Sigmoid colon (tissue), 7 donors: ENCODE data around the gene SETBP1. TPM values are rescaled to one million over a fixed set of nuclear protein-coding genes. Genes with fewer than 3 reads are reported as not detected.

Experiments
- DNase-seq: peaks from one replicate; pipeline ENCODE4 v3.0.0-alpha.2; 2019
- H3K27ac ChIP-seq, 4 donors: fragments of 200-600 bp; sonication (generic); one replicate each; pipeline ENCODE4 v1.5.1; 2016 to 2019; ENCODE audit warnings: mild to moderate bottlenecking in 1 of 4
- H3K27me3 ChIP-seq, 3 donors: fragments of 200-600 bp; sonication (generic); one replicate each; pipeline ENCODE4 v1.5.1; 2019; ENCODE audit warnings: mild to moderate bottlenecking in 1 of 3
- H3K36me3 ChIP-seq, 4 donors: fragments of 200-600 bp; sonication (generic); one replicate each; pipeline ENCODE4 v1.5.1; 2016 to 2019
- H3K4me1 ChIP-seq, 4 donors: fragments of 200-600 bp; sonication (generic); one replicate each; pipeline ENCODE4 v1.5.1; 2017 to 2019
- H3K4me3 ChIP-seq, 4 donors: fragments of 200-600 bp; sonication (generic); one replicate each; pipeline ENCODE4 v1.5.1; 2017 to 2019; ENCODE audit warnings: mild to moderate bottlenecking in 2 of 4, moderate library complexity in 1 of 4
- H3K9me3 ChIP-seq, 4 donors: fragments of 200-600 bp in 3 of 4; sonication (generic) in 3 of 4; one replicate each; pipeline versions ENCODE4 v1.5.1 to v1.6.1; 2013 to 2019
- CTCF ChIP-seq, 4 experiments: fragments of 450-650 bp in 3 of 4; fragments of 200-600 bp in 1 of 4; IDR thresholded peaks; one replicate each; pipeline ENCODE4 v1.5.1; 2016 to 2019; ENCODE audit warnings: antibody characterized with exemption in 4 of 4, mild to moderate bottlenecking in 3 of 4, moderate library complexity in 2 of 4
- EP300 ChIP-seq, 4 donors: sonication (generic); formaldehyde crosslinking; IDR thresholded peaks; one replicate each; pipeline ENCODE4 v1.6.1; 2017; ENCODE audit warnings: antibody characterized with exemption in 4 of 4
- POLR2A ChIP-seq, 2 donors: fragments of 450-650 bp; IDR thresholded peaks; one replicate each; pipeline ENCODE4 v1.6.1; 2016; ENCODE audit warnings: antibody characterized with exemption in 2 of 2, mild to moderate bottlenecking in 2 of 2, moderate library complexity in 2 of 2
- POLR2AphosphoS5 ChIP-seq, 4 donors: sonication (generic); formaldehyde crosslinking; IDR thresholded peaks; one replicate each; pipeline ENCODE4 v1.6.1; 2017; ENCODE audit warnings: antibody characterized with exemption in 4 of 4
- WGBS, 2 donors: extraction: QIAGEN DNeasy Blood & Tissue Kit; methylation state at CpG; one replicate each; pipeline ENCODE4 v1.1.7; 2013; 5-methylcytosine and 5-hydroxymethylcytosine counted together
- intact Hi-C: fragments of 100-400 bp; cut with DNase I; formaldehyde crosslinking; loops from one replicate; pipeline ENCODE4 v1.15.1; 2023
- polyA plus RNA-seq, 3 donors: library from polyadenylated mRNA; stranded (reverse); fragments of 200-250 nt; gene quantifications; one replicate each; pipeline ENCODE4 v1.2.3, GENCODE V29; 2013
- total RNA-seq, 4 donors: library from RNA; depleted of rRNA; stranded (reverse); fragments of >200 nt; gene quantifications; one replicate each; pipeline ENCODE4 v1.1.0, GENCODE V29; 2016
- donor health status: healthy with polysubstance abuse.
- donor health status: Bipolar disorder and iron deficiency.
- donor health status: healthy.

The SETBP1 gene
- total and polyA plus RNA-seq, 7 donors: 0.69 to 100 (median 67.9) TPM

GRCh38 chr18:44856157-44856556, 175.5 kb downstream of the SETBP1 start:
- intact Hi-C loops: no loop called here
- no peak for TF ChIP-seq POLR2A (IDR thresholded peaks at IDR 0.05)
- no peak for TF ChIP-seq POLR2AphosphoS5 (IDR thresholded peaks at IDR 0.05)
- no peak for TF ChIP-seq CTCF (IDR thresholded peaks at IDR 0.05)
- TF ChIP-seq EP300 (IDR thresholded peaks at IDR 0.05): no peak
- WGBS, 2 donors: 77 to 79% methylated on average over 1 of the region's 1 CpG

GRCh38 chr18:44857081-44857480, 176.4 kb downstream of the SETBP1 start:
- 95 to 99% methylated on average over 2 of the region's 2 CpGs for WGBS, 2 donors

More at GRCh38 chr18:44856157-44856556, 175.5 kb downstream of the SETBP1 start:
- H3K27me3 ChIP-seq: no peaks in the 10 kb centered on the region
- H3K4me1 ChIP-seq: peaks cover 0 to 54% (median 38%) of the 10 kb centered on the region in 4 donors
- DNase-seq: no peak
- H3K27ac ChIP-seq: peak overlapping the region in 1 of 4 donors; percentile 60
- no peaks in the 10 kb centered on the region for H3K9me3 ChIP-seq
- no peaks in the 10 kb centered on the region for H3K36me3 ChIP-seq
- no peak overlapping the region for H3K4me3 ChIP-seq

GRCh38 chr18:44857744-44858491, 177.2 kb downstream of the SETBP1 start:
- Histone ChIP-seq H3K36me3 (no peaks in the 10 kb centered on the region), H3K27me3 (no peaks in the 10 kb centered on the region), H3K4me3 (no peak overlapping the region), H3K27ac (peak overlapping the region in 3 of 4 donors; percentile 19 to 60 (median 47)), H3K4me1 (peaks cover 0 to 45% (median 37%) of the 10 kb centered on the region in 4 donors), H3K9me3 (no peaks in the 10 kb centered on the region)
- no peak for TF ChIP-seq POLR2A (IDR thresholded peaks at IDR 0.05)
- no peak for TF ChIP-seq EP300 (IDR thresholded peaks at IDR 0.05)
- TF ChIP-seq CTCF (IDR thresholded peaks at IDR 0.05): no peak
- intact Hi-C loops: no loop called here
- WGBS, 2 donors: 88 to 92% methylated on average over 5 of the region's 5 CpGs
- DNase-seq: no peak

More at GRCh38 chr18:44857081-44857480, 176.4 kb downstream of the SETBP1 start:
- Histone ChIP-seq H3K9me3 (no peaks in the 10 kb centered on the region), H3K4me1 (peaks cover 0 to 48% (median 36%) of the 10 kb centered on the region in 4 donors), H3K27me3 (no peaks in the 10 kb centered on the region), H3K4me3 (no peak overlapping the region), H3K27ac (peak overlapping the region in 3 of 4 donors; percentile 19 to 60 (median 47)), H3K36me3 (no peaks in the 10 kb centered on the region)
- intact Hi-C loops: no loop called here
- no peak for DNase-seq
- no peak for TF ChIP-seq EP300 (IDR thresholded peaks at IDR 0.05)
- no peak for TF ChIP-seq CTCF (IDR thresholded peaks at IDR 0.05)
- no peak for TF ChIP-seq POLR2A (IDR thresholded peaks at IDR 0.05)
- no peak for TF ChIP-seq POLR2AphosphoS5 (IDR thresholded peaks at IDR 0.05)

GRCh38 chr18:44859263-44859662, 178.6 kb downstream of the SETBP1 start:
- H3K4me3 ChIP-seq: no peak overlapping the region
- peaks cover 0 to 47% (median 42%) of the 10 kb centered on the region in 4 donors for H3K4me1 ChIP-seq
- H3K27me3 ChIP-seq: no peaks in the 10 kb centered on the region
- intact Hi-C loops: no loop called here
- peak overlapping the region in 2 of 4 donors; percentile 29 to 52 for H3K27ac ChIP-seq
- no peak for DNase-seq
- no peaks in the 10 kb centered on the region for H3K9me3 ChIP-seq
- H3K36me3 ChIP-seq: no peaks in the 10 kb centered on the region
- TF ChIP-seq CTCF (IDR thresholded peaks at IDR 0.05) (no peak), POLR2AphosphoS5 (IDR thresholded peaks at IDR 0.05) (no peak), EP300 (IDR thresholded peaks at IDR 0.05) (no peak), POLR2A (IDR thresholded peaks at IDR 0.05) (no peak)
